ENCODE results near the gene SLX4IP. TPM values are rescaled to one million over a fixed set of nuclear protein-coding genes. Genes with fewer than 3 reads are reported as not detected.

The SLX4IP gene
- total and polyA plus RNA-seq, 2 of the 13 experiments (the other 11 are each of a cell fraction or from before 2014, with no cell fraction given): 3.6 to 7.3 TPM

DNA sequence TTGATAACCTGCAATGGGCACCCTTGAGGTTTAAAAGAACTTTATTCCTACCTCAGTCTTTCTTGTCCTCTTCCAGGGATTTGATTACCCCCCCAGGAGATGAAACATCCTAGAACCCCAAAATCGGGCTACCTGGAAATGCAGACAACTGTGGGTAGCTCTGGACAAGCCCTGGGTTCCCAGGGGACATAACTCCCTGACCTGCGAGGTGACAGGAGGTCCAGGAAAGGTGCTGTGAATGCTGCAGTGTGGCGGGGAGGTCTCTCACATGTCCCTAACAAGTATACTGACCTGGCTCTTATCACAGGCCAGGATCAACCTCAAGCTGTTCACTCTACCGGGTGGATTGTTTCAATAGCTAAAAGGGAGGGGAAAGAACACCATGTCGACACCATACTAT lies 227.0 kb downstream of the SLX4IP start:
- CTCF ChIA-PET (ENCODE audit: low intra/inter-chr PET ratio, low total read pairs): no interaction called here
- intact Hi-C loops (cut with micrococcal nuclease; ENCODE audit: unreplicated experiment): loop anchor here (10.0 kb wide), 1 partner anchor 197 kb away; no protein-coding TSS in a partner anchor

DNA sequence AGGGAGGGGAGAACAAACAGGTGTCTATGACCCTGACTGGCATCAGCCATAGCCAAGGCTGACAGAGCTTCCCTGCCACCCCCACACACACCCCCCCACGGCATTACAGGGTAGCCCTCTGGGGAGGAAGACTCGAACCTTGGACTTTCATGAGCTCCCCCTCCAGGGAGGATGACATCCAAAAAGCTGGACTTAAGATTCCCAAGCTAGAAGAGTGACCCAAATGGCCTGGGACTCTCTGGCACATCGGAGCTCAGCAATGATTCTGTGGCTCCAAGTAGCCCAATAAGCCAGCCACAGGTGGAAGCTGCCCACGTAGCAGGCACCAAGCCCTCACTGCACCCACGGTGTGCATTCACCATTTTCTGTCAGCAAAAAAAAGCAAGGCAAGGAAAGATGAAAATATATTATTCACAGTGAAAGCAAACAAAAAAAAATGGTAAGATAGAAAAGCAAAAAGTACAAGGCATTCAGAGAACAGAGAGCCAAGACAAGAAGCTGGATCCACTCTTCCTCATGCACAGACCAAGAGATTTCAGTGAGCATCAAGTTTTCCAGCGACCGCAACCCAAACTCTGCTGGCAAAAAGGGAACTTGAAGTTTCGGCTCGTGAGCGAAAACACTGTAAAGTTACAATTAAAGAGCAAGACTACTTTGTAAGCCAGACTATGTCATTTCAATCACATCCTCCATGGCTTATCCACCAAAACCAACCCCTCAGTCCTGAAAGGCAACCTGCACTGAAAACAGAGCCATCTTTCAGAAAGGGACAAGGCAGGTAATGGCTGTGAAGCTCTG lies 227.8 kb downstream of the SLX4IP start:
- Histone ChIP-seq H2AFZ (ENCODE audit: low read length) (no peak overlapping the region), H3K9ac (ENCODE audit: insufficient read depth, low read depth, low read length) (no peak overlapping the region), H3K9me3 (ENCODE audit: low read length) (no peaks in the 10 kb centered on the region), H4K20me1 (ENCODE audit: insufficient read depth, low read length) (peaks cover 48% of the 10 kb centered on the region), H3K4me1 (ENCODE audit: insufficient read depth, low read length) (peaks cover 92% of the 10 kb centered on the region), H3K36me3 (replicated peaks in 1 of 2; ENCODE audit: control insufficient read depth in 1 of 2, insufficient read depth in 2 of 2, low read length in 2 of 2) (peaks cover 55 to 84% of the 10 kb centered on the region in 2 experiments), H3K4me2 (ENCODE audit: low read depth, low read length) (no peak overlapping the region), H3K79me2 (ENCODE audit: insufficient read depth, low read length) (peaks cover 93% of the 10 kb centered on the region), H3K4me3 (replicated peaks in 1 of 3; ENCODE audit: insufficient read depth in 1 of 3, low read depth in 2 of 3, low read length in 3 of 3) (no peak overlapping the region), H3K27ac (ENCODE audit: extremely low read length, insufficient read depth, low read length) (no peak overlapping the region), H3K27me3 (ENCODE audit: control insufficient read depth in 1 of 2, insufficient read depth in 2 of 2, low read length in 2 of 2) (no peaks in the 10 kb centered on the region)
- 96% methylated on average over 9 of the region's 10 CpGs for WGBS (ENCODE audit: low lambda C conversion rate)
- in situ Hi-C loops (cut with HindIII; ENCODE audit: extremely low pct_ligation_motif_present, low pct_unique_long_range_greater_than_20kb) (loop anchor here (5.0 kb wide), 1 partner anchor 111 kb away; no protein-coding TSS in a partner anchor), intact Hi-C loops (cut with micrococcal nuclease; ENCODE audit: unreplicated experiment) (loop anchor here (10.0 kb wide), 1 partner anchor 198 kb away; no protein-coding TSS in a partner anchor)
- FAIRE-seq (no peak), ATAC-seq (no peak), DNase-seq (ENCODE audit: low spot score) (no peak)
- ChIA-PET POLR2A (interaction anchor here (6.1 kb wide), 1 partner anchor 11 kb away, joined by 43 read pairs; the partner anchor contains the start of gene JAG1), CTCF (ENCODE audit: low intra/inter-chr PET ratio, low total read pairs) (no interaction called here)
- BruUV-seq (replicated peaks): no TSS peak
- TF ChIP-seq ZNF510 (CRISPR knock-in tag; IDR thresholded peaks at IDR 0.05; ENCODE audit: low read depth): no peak
- 0 out of 2 replicates have a peak, but pooled peaks have one; percentile 24 for TF ChIP-seq GMEB1 (CRISPR knock-in tag; IDR thresholded peaks at IDR 0.05; ENCODE audit: borderline replicate concordance)
- no peak for TF ChIP-seq DR1 (CRISPR knock-in tag; IDR thresholded peaks at IDR 0.05)
- TF ChIP-seq ZNF281 (CRISPR knock-in tag; IDR thresholded peaks at IDR 0.05; ENCODE audit: borderline replicate concordance): 0 out of 2 replicates have a peak, but pooled peaks have one; percentile 3
- TF ChIP-seq HOXA5 (CRISPR knock-in tag; IDR thresholded peaks at IDR 0.05): no peak
- TF ChIP-seq HMGA1 (CRISPR knock-in tag; conservative IDR thresholded peaks at IDR 0.05): no peak

More for the DNA sequence above, 227.0 kb downstream of the SLX4IP start:
- Histone ChIP-seq H4K20me1 (ENCODE audit: insufficient read depth, low read length) (peaks cover 48% of the 10 kb centered on the region), H3K27ac (ENCODE audit: extremely low read length, insufficient read depth, low read length) (no peak overlapping the region), H3K9ac (ENCODE audit: insufficient read depth, low read depth, low read length) (no peak overlapping the region), H3K4me3 (replicated peaks in 1 of 3; ENCODE audit: insufficient read depth in 1 of 3, low read depth in 2 of 3, low read length in 3 of 3) (no peak overlapping the region), H3K36me3 (replicated peaks in 1 of 2; ENCODE audit: control insufficient read depth in 1 of 2, insufficient read depth in 2 of 2, low read length in 2 of 2) (peaks cover 57 to 84% of the 10 kb centered on the region in 2 experiments), H3K79me2 (ENCODE audit: insufficient read depth, low read length) (peaks cover 90% of the 10 kb centered on the region), H3K4me1 (ENCODE audit: insufficient read depth, low read length) (peaks cover 85% of the 10 kb centered on the region), H3K9me3 (ENCODE audit: low read length) (no peaks in the 10 kb centered on the region), H2AFZ (ENCODE audit: low read length) (no peak overlapping the region), H3K4me2 (ENCODE audit: low read depth, low read length) (no peak overlapping the region), H3K27me3 (ENCODE audit: control insufficient read depth in 1 of 2, insufficient read depth in 2 of 2, low read length in 2 of 2) (no peaks in the 10 kb centered on the region)
- POLR2A ChIA-PET: interaction anchor here (6.1 kb wide), 1 partner anchor 11 kb away, joined by 43 read pairs; the partner anchor contains the start of gene JAG1
- FAIRE-seq (no peak), ATAC-seq (no peak), DNase-seq (ENCODE audit: low spot score) (no peak)
- in situ Hi-C loops (cut with HindIII; ENCODE audit: extremely low pct_ligation_motif_present, low pct_unique_long_range_greater_than_20kb): loop anchor here (5.0 kb wide), 1 partner anchor 110 kb away; no protein-coding TSS in a partner anchor
- BruUV-seq (replicated peaks): no TSS peak
- 86% methylated on average over 5 of the region's 5 CpGs for WGBS (ENCODE audit: low lambda C conversion rate)
- TF ChIP-seq ZNF614 (CRISPR knock-in tag; IDR thresholded peaks at IDR 0.05; ENCODE audit: borderline replicate concordance) (no peak), KLF13 (CRISPR knock-in tag; IDR thresholded peaks at IDR 0.05) (no peak), ZFX (CRISPR knock-in tag; IDR thresholded peaks at IDR 0.05; ENCODE audit: low read depth) (no peak)
- TF ChIP-seq, protein P1, sequence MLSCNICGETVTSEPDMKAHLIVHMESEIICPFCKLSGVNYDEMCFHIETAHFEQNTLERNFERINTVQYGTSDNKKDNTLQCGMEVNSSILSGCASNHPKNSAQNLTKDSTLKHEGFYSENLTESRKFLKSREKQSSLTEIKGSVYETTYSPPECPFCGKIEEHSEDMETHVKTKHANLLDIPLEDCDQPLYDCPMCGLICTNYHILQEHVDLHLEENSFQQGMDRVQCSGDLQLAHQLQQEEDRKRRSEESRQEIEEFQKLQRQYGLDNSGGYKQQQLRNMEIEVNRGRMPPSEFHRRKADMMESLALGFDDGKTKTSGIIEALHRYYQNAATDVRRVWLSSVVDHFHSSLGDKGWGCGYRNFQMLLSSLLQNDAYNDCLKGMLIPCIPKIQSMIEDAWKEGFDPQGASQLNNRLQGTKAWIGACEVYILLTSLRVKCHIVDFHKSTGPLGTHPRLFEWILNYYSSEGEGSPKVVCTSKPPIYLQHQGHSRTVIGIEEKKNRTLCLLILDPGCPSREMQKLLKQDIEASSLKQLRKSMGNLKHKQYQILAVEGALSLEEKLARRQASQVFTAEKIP (CRISPR knock-in tag; IDR thresholded peaks at IDR 0.05; ENCODE audit: borderline replicate concordance): no peak
